ENCODE data around the gene HOMER1. TPM values are rescaled to one million over a fixed set of nuclear protein-coding genes. Genes with fewer than 3 reads are reported as not detected.

The HOMER1 gene
- total and polyA plus RNA-seq, 2 of the 13 experiments (the other 11 are each of a cell fraction or from before 2014, with no cell fraction given): 5.3 to 24.8 TPM

GRCh38 chr5:79535477-79536192, 21.7 kb upstream of the HOMER1 start (continued):
- TF ChIP-seq AKNA (CRISPR knock-in tag; IDR thresholded peaks at IDR 0.05; ENCODE audit: borderline replicate concordance) (no peak), ARID5B (CRISPR knock-in tag; IDR thresholded peaks at IDR 0.05) (peak; percentile 94), AHDC1 (CRISPR knock-in tag; IDR thresholded peaks at IDR 0.05; ENCODE audit: borderline replicate concordance) (peak; percentile 88; the same call in 1 of the 2 replicates), ZNF670 (CRISPR knock-in tag; IDR thresholded peaks at IDR 0.05; ENCODE audit: borderline replicate concordance) (no peak), ZNF460 (CRISPR knock-in tag; IDR thresholded peaks at IDR 0.05; ENCODE audit: borderline replicate concordance) (no peak), NR2C2 (CRISPR knock-in tag; IDR thresholded peaks at IDR 0.05; ENCODE audit: borderline replicate concordance) (peak; percentile 33; the same call in 1 of the 2 replicates), FOXC1 (CRISPR knock-in tag; IDR thresholded peaks at IDR 0.05; ENCODE audit: borderline replicate concordance) (no peak), MIER2 (CRISPR knock-in tag; IDR thresholded peaks at IDR 0.05) (no peak), FOXA1 (IDR thresholded peaks at IDR 0.05) (peak; percentile 96), FOXA1 (CRISPR knock-in tag; IDR thresholded peaks at IDR 0.05) (peak; percentile 92), ZNF292 (CRISPR knock-in tag; IDR thresholded peaks at IDR 0.05; ENCODE audit: borderline replicate concordance, low read depth) (no peak)
